Skeletal muscle tissue (tissue), 4 donors: ENCODE measurements around the gene GUCA1C. TPM values are rescaled to one million over a fixed set of nuclear protein-coding genes. Genes with fewer than 3 reads are reported as not detected.

ENCODE experiments used
- H3K27ac ChIP-seq: one replicate; pipeline ENCODE4 v1.7.0; 2013; ENCODE audit warnings: mild to moderate bottlenecking, low read depth, low read length, inconsistent platforms
- H3K27me3 ChIP-seq, 3 donors: one replicate each; pipeline ENCODE4 v1.7.0; 2013; ENCODE audit warnings: low read length in 3 of 3; ENCODE audit not compliant: control insufficient read depth in 3 of 3, insufficient read depth in 3 of 3
- H3K36me3 ChIP-seq, 3 donors: one replicate each; pipeline ENCODE4 v1.7.0; 2013; ENCODE audit warnings: low read length in 3 of 3; ENCODE audit not compliant: control insufficient read depth in 3 of 3, insufficient read depth in 3 of 3
- H3K4me1 ChIP-seq, 3 donors: one replicate each; pipeline ENCODE4 v1.7.0; 2013; ENCODE audit warnings: low read length in 3 of 3, mild to moderate bottlenecking in 3 of 3; ENCODE audit not compliant: control insufficient read depth in 3 of 3, insufficient read depth in 3 of 3
- H3K4me3 ChIP-seq, 3 donors: one replicate each; pipeline ENCODE4 v1.7.0; 2013; ENCODE audit warnings: low read length in 3 of 3
- H3K9ac ChIP-seq, 3 donors: one replicate each; pipeline ENCODE4 v1.7.0; 2013; ENCODE audit warnings: low read length in 3 of 3, mild to moderate bottlenecking in 3 of 3, moderate library complexity in 2 of 3, low read depth in 1 of 3
- H3K9me3 ChIP-seq, 3 donors: one replicate each; pipeline ENCODE4 v1.7.0; 2013; ENCODE audit warnings: low read length in 3 of 3; ENCODE audit not compliant: control insufficient read depth in 3 of 3
- total RNA-seq: library from RNA; depleted of rRNA; stranded (reverse); fragments of >200 nt; gene quantifications from one replicate; pipeline ENCODE4 v1.2.3, GENCODE V29; 2014
- donor health status: Osteomylitis.

Gene GUCA1C
- total RNA-seq, 1 donor from 2014 or later: not detected

DNA sequence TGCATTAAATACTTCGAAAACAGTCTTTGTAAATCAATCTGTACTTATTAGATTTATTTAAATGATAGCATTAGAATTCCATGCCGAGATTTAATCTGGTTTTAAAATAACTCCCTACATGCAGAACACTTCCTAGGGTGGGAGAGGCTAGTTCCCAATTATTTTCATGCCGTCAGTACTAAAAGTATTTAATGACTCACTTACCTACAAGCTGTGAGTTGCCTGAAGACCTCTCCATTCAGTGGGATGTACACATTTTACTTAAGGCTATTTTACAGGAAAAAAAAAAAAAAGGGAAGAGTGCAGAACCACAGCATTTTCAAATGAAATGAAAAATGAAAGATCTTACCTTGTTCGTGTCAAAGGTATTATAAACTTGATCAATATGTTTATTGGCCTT lies 469 bp downstream of the GUCA1C start:
- Histone ChIP-seq H3K27me3 (peaks cover 0 to 4% (median 0%) of the 10 kb centered on the region in 3 donors), H3K4me1 (no peaks in the 10 kb centered on the region), H3K27ac (no peak overlapping the region), H3K9me3 (no peaks in the 10 kb centered on the region), H3K9ac (no peak overlapping the region), H3K4me3 (no peak overlapping the region), H3K36me3 (no peaks in the 10 kb centered on the region)

DNA sequence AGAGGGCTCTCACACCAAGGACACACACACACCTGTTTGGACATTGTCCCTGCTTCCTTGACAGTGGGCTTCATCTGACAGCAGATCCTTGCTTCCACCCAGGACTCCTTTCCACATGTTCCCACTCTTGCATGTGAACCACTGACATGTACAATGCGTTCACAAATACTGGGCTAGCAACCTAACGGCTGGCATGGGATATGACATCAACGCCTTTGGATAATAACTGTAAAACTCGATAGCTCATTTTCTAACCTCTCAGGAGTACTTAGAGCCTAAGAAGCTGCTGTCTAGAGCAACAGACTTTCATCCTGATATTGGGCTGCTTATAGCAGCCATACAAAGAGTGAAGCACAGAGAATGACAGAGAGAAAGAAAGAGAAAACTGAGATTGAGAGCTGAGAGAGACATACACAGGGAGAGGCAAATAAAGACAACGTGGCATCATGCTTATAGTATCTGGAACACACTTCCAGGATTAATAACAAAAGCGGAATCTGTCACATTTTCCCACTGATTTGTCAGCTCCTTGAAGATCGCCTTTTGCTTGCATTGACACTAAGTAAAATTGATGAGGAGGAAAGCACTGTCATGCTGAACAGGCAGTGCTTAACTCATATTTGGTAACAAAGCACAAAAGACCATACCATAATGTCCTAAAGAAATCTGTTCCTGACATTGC lies 1.7 kb downstream of the GUCA1C start:
- no peak overlapping the region for H3K4me3 ChIP-seq
- no peaks in the 10 kb centered on the region for H3K4me1 ChIP-seq

DNA sequence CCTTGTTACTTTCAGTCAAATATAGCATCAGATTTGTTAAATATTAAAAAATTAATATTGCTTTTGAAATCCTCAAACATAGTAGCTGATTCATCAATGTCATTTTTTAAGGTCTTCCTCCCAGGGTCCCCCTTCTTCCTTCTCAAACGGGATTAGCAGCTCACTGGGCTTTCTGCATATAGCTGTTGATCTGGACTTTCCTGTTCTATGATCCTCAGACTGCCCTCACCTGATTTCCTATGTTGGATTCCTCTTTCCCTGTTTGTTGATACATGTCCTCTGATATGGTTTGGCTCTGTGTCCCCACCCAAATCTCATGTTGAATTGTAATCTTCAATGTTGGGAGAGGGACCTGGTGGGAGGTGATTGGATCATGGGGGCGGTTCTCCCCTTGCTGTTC lies 5.8 kb downstream of the GUCA1C start:
- Histone ChIP-seq H3K4me3 (no peak overlapping the region), H3K9me3 (no peaks in the 10 kb centered on the region), H3K9ac (no peak overlapping the region), H3K27ac (no peak overlapping the region), H3K36me3 (no peaks in the 10 kb centered on the region), H3K4me1 (no peaks in the 10 kb centered on the region), H3K27me3 (peaks cover 0 to 4% (median 4%) of the 10 kb centered on the region in 3 donors)

More for the DNA sequence above, 1.7 kb downstream of the GUCA1C start:
- Histone ChIP-seq H3K27ac (no peak overlapping the region), H3K36me3 (no peaks in the 10 kb centered on the region), H3K9ac (no peak overlapping the region), H3K27me3 (peaks cover 0 to 4% (median 0%) of the 10 kb centered on the region in 3 donors), H3K9me3 (no peaks in the 10 kb centered on the region)

DNA sequence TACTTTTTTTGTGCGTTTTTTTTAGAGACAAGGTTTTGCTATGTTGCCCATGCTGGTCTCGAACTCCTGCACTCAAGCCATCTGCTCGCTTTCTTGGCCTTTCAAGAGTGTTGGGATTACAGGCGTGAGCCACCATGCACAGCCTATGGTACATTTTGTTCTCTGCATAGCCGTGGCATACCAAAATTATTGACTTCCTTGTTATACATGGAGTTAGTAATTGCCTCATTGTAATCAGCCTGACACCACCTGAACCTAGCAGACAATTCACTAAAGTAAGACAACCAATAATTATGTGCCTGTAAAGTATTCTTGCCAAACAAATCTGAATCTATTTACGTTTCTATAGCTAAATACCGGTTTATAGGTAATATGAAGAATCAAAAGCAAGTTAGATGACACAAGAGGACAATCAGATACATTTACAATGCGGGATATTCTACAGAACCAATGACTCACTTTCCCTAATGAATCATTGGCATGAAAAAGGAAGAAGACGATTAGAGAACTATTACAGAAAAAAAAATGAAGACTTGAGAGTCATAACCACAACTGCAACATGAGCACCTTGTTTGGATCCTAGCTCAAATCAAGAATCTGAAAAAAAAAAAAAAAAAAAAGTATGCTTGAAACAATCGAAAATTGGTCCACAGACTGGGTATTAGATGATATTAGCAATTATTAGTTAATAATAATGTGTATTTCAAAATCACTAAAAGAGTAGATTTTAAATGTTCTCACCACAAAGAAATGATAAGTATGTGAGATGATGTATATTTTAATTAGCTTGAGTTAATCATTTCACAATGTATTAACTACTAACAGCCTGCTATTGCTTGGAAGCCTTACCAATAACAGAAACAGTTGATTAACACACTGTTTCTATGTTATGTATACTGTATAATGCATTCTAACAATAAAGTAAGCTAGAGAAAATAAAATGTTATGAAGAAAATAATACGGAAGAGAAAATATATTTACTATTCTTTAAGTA lies 7.1 kb downstream of the GUCA1C start:
- no peaks in the 10 kb centered on the region for H3K4me1 ChIP-seq
- no peak overlapping the region for H3K4me3 ChIP-seq
- H3K27ac ChIP-seq: no peak overlapping the region
- H3K27me3 ChIP-seq: peaks cover 0 to 4% (median under 1%) of the 10 kb centered on the region in 3 donors
- H3K36me3 ChIP-seq: no peaks in the 10 kb centered on the region
- H3K9me3 ChIP-seq: no peaks in the 10 kb centered on the region
- no peak overlapping the region for H3K9ac ChIP-seq

DNA sequence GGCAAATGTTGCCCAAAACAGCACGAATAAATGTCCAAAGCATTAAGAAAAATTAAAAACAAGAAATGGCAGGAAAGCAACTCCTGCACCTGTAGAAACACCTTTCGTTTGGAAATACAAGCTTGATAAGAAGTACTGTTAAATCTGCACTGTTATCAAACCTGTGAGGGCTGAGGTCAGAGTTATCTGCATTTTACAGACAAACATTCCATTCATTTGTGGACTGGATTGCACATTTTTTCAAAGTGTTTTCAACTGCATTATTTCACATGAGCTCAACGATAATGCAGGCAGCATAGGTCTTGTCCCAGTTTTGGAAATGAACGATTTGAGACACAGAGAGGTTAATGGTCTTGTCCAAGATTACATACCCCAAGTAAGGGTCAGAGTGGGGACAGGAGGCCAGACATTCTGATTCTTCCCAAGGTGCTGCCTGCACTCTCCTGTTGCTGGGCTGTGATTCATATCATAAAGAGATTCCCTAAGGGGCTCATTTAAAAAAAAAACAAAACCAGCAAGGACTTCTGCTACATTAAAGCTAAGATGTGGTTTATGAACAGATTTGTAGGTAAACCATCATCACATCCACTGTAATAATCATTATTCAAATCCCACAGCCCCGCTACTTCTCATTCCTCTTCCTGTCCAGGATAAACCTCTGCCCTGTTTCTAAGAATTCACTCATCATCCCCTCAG lies 13.0 kb downstream of the GUCA1C start:
- Histone ChIP-seq H3K27ac (no peak overlapping the region), H3K36me3 (no peaks in the 10 kb centered on the region), H3K9ac (no peak overlapping the region), H3K4me1 (no peaks in the 10 kb centered on the region), H3K9me3 (no peaks in the 10 kb centered on the region), H3K27me3 (peaks cover 0 to 4% (median 0%) of the 10 kb centered on the region in 3 donors), H3K4me3 (no peak overlapping the region)

DNA sequence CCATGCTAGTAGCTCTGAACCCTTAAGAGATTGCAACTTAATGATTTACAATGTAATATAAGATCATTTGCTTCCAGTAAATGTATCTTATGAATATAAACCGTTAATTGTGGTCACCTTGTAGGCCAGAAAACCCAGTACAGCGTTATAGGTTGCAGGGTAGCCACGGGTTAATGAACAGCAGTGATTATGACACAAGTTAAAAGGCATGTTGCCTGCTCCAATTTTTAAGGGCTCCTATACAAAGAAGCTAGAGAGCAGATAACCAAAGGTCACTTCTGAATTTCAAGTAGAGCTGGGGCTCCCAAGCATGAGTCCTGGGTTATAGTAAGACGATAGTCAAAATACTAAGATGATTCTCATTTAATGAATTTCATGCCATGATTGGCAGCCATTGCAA lies 13.5 kb downstream of the GUCA1C start:
- Histone ChIP-seq H3K9me3 (no peaks in the 10 kb centered on the region), H3K9ac (no peak overlapping the region), H3K4me3 (no peak overlapping the region), H3K27me3 (peaks cover 0 to 4% (median 0%) of the 10 kb centered on the region in 3 donors), H3K27ac (no peak overlapping the region), H3K36me3 (no peaks in the 10 kb centered on the region), H3K4me1 (no peaks in the 10 kb centered on the region)

DNA sequence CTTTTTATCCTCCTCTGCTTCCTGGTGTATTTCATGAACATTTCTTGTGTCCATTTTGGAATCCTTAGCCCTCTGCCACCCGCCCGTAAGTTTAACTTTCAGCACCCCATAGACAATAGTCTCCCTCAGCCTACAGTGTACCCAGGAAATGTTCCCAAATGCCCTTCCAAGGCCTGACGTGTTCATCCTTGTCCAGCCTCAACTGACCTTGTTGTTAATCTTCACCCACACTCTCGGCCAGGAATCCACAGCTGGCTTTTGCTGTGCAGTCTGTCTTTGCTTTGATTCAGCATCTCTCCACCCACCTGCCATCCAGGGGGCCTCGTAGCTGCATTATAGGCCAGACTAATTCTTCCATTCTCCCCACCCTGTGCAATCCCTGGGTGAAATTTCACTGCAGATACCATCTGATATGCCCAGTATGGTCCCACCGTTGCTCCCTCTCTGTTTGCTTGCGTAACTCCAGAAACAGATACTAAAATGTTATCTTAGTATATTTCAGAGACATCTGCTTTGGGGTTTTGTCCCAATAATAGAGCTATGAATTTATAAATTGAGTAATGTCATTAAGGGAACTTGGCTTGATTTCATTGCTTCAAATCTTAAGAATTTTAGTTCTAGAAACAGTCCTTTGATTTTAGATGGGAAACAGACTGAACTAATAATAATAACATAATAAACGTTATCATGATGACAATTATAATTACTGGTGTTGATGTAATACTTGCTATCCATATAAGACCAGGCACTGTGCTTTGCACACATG lies 16.6 kb downstream of the GUCA1C start:
- H3K9me3 ChIP-seq: no peaks in the 10 kb centered on the region
- H3K27ac ChIP-seq: no peak overlapping the region
- H3K36me3 ChIP-seq: no peaks in the 10 kb centered on the region
- H3K9ac ChIP-seq: no peak overlapping the region
- no peak overlapping the region for H3K4me3 ChIP-seq
- H3K27me3 ChIP-seq: no peaks in the 10 kb centered on the region
- no peaks in the 10 kb centered on the region for H3K4me1 ChIP-seq

DNA sequence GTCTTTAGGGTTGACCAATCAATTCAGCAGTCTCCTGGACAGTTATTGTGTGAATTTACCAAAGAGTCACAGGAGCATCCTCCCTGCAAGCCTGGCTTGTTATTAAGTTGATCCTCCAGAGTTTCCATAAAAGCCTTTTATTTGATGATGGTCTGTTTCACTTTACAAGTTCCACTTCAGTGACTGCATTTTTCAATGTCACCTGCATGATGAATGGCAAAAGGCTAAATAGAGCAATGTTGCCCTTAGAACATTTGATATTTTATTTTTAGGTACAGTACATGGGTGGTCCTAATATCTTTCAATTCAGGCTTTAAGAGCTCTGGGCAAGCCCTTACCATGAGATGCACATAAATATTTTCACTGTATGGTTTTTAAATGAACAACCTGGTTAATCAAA lies 22.6 kb downstream of the GUCA1C start:
- Histone ChIP-seq H3K4me1 (no peaks in the 10 kb centered on the region), H3K9me3 (no peaks in the 10 kb centered on the region), H3K4me3 (no peak overlapping the region), H3K27ac (no peak overlapping the region), H3K9ac (no peak overlapping the region), H3K27me3 (no peaks in the 10 kb centered on the region), H3K36me3 (no peaks in the 10 kb centered on the region)

DNA sequence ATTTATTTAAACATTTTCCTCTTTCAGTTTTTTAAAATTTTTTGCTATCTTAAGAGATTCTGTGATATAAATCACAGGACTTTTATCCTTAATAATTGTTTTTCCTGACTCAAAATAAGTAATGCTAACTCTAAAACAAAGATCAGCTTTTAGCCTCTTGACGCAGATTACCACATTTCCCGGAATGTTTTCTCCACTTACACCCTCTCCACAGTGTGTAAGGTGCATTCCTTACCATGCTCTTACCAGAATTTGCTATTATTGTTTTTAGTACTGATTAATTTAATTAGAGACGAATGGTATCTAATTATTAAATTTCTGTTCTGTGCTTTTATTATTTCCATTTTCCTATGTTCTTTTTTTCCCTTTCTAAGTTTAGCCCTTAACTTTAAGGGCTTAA lies 34.8 kb downstream of the GUCA1C start:
- Histone ChIP-seq H3K9ac (no peak overlapping the region), H3K27ac (no peak overlapping the region), H3K4me1 (no peaks in the 10 kb centered on the region), H3K36me3 (no peaks in the 10 kb centered on the region), H3K27me3 (no peaks in the 10 kb centered on the region), H3K9me3 (no peaks in the 10 kb centered on the region), H3K4me3 (no peak overlapping the region)
